ENCODE measurements around the gene FOXR1. TPM values are rescaled to one million over a fixed set of nuclear protein-coding genes. Genes with fewer than 3 reads are reported as not detected.

FOXR1 gene, protein sequence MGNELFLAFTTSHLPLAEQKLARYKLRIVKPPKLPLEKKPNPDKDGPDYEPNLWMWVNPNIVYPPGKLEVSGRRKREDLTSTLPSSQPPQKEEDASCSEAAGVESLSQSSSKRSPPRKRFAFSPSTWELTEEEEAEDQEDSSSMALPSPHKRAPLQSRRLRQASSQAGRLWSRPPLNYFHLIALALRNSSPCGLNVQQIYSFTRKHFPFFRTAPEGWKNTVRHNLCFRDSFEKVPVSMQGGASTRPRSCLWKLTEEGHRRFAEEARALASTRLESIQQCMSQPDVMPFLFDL
- not detected for total RNA-seq
- polyA plus RNA-seq = not detected
- long read RNA-seq, donor 1 = 0 reads
- long read RNA-seq, donor 2 = 0 reads

DNA sequence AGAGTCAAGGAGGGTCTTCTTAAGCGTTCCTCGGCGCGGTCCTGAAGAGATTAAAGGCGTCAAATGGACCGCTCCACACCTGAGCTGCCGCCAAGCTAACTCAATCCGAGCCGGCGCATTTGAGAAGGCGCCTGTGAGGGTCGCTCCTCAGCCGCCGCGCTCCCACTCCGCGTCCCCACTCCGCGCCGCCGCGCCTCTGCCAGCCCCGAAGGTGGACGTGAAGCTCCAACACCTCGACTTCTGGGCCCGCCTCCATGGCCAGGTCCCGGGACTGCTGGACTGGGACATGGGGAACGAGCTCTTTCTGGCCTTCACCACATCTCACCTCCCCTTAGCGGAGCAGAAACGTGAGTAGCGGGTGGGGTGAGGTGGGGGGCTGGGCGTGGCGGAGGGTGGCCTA is at the start of gene FOXR1:
Gene FOXR1, plus strand, starts transcription at position 116 of the 400 bp plus-strand sequence. Its CDS starts 171 bp downstream, at position 287.
- WGBS, 5 donors = 47 to 74% (median 51%) methylated on average over 20 to 33 of the region's 33 CpGs

DNA sequence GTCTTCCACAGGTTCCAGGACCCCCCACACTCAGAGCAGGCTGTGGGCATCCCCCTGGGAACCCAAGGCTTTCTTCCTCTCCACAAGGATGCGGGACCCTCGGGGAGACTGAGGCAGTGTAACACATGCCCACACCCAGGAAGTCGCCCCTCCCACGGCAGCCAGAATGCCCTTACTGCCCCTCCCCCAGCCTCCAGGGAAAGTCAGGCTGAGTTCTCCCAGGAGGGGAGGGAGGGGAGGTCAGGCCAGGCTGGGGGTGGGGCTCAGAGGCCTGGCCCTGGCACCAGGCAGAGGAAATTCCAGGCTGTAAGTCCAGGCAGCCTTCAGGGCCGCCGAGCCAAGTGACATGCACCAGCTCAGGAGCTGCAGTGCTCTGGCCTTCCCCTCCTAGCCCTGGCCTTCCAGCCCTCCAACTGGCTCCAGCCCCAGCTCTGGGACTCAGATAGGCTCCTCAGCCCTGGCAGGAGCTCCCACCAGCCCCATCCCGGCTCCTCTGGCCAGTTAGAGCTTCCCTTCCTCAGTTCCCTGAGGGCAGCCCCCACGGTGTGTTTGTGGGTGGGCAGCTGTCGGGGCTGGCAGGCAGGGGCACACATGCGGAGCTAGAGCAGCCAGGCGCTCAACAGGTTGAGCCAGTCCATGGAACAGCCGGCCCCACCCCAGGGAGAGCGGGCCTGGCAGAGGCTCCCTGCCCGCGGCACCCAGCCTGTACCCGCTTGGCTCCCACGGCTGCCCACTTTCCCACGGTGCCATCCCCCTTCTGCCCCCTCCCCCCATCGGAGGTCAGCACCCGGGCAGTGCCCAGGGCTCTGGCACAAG is 49.4 kb upstream of the FOXR1 start:
- DNase-seq = peak; percentile 83
- H3K4me1 ChIP-seq = peaks cover 65 to 95% (median 86%) of the 10 kb centered on the region in 6 donors
- no peaks in the 10 kb centered on the region for H3K9me3 ChIP-seq
- H3K36me3 ChIP-seq = peaks cover 0 to 8% (median 0%) of the 10 kb centered on the region in 6 donors
- H3K27ac ChIP-seq = peak overlapping the region; percentile 55 to 98 (median 92)
- intact Hi-C loops (cut with DNase I; ENCODE audit: low total_unique reads) = no loop called here
- H3K27me3 ChIP-seq (replicated peaks in 1 of 7) = no peaks in the 10 kb centered on the region
- H3K4me3 ChIP-seq = peak overlapping the region; percentile 75 to 95 (median 88)
- TF ChIP-seq POLR2AphosphoS5 (IDR thresholded peaks at IDR 0.05) = peak; percentile 60 to 85 (median 82)
- TF ChIP-seq POLR2A (IDR thresholded peaks at IDR 0.05) = no peak
- WGBS, 5 donors = 35 to 53% (median 46%) methylated on average over 9 to 20 of the region's 20 CpGs

More for the DNA sequence above, at the start of gene FOXR1:
- no peaks in the 10 kb centered on the region for H3K36me3 ChIP-seq
- no peak within 1 kb of the TSS for H3K4me3 ChIP-seq
- no peak for DNase-seq
- H3K4me1 ChIP-seq = no peaks in the 10 kb centered on the region
- no peak within 1 kb of the TSS for H3K27ac ChIP-seq
- TF ChIP-seq POLR2AphosphoS5 (IDR thresholded peaks at IDR 0.05) (no peak), POLR2A (IDR thresholded peaks at IDR 0.05) (no peak)
- TF ChIP-seq, protein P1, sequence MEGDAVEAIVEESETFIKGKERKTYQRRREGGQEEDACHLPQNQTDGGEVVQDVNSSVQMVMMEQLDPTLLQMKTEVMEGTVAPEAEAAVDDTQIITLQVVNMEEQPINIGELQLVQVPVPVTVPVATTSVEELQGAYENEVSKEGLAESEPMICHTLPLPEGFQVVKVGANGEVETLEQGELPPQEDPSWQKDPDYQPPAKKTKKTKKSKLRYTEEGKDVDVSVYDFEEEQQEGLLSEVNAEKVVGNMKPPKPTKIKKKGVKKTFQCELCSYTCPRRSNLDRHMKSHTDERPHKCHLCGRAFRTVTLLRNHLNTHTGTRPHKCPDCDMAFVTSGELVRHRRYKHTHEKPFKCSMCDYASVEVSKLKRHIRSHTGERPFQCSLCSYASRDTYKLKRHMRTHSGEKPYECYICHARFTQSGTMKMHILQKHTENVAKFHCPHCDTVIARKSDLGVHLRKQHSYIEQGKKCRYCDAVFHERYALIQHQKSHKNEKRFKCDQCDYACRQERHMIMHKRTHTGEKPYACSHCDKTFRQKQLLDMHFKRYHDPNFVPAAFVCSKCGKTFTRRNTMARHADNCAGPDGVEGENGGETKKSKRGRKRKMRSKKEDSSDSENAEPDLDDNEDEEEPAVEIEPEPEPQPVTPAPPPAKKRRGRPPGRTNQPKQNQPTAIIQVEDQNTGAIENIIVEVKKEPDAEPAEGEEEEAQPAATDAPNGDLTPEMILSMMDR (IDR thresholded peaks at IDR 0.05 in 8 of 11, conservative IDR thresholded peaks at IDR 0.05 in 3 of 11) = no peak
- peaks cover 0 to 28% (median 6%) of the 10 kb centered on the region in 7 donors for H3K27me3 ChIP-seq (replicated peaks in 1 of 7)
- intact Hi-C loops (cut with DNase I; ENCODE audit: low total_unique reads) = no loop called here
- H3K9me3 ChIP-seq = no peaks in the 10 kb centered on the region

DNA sequence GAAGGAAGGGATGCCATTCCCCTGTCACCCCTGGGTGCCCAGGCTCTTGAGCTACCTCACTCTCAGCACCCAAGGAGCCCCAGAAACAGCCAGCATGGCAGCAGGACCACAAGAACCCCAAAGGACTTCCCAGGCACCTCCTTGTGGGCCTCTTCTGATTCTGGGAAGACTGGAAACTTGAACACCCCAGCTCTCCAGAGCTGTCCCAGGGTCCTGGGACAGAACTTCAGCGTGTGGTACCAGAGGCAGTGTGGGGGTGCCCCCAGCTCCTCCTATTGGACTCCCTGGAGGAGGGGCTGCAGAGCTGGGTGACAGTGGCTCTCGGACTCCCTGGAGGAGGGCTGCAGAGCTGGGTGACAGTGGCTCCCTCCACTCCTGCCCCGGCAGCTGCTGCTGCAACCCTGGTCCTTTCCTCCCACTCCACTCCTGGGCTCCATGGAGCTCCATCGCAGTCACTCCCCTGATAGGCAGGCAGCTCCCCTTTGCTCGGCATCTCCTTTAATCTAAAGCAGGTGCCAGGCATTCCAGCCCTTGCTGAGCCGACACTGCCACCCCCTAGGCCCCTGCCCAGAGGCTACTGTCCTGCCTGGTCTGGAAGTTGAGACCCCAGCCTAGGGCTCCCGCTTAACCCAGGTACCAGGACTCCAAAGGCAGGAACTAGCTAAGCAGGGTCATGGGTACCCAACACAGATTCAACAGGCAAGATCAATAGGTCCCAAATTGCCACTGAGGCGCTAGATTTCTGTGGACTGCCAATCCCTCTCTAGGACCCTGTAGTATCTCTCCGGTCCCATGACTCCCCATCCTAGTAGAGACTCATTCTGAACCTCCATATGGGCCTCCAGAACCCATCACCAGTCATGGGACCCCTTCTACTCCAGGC is 48.6 kb upstream of the FOXR1 start:
- no peaks in the 10 kb centered on the region for H3K27me3 ChIP-seq (replicated peaks in 1 of 7)
- intact Hi-C loops (cut with DNase I; ENCODE audit: low total_unique reads) = no loop called here

More for the DNA sequence above, 48.6 kb upstream of the FOXR1 start:
- Histone ChIP-seq H3K36me3 (peaks cover 0 to 8% (median 0%) of the 10 kb centered on the region in 6 donors), H3K4me1 (peaks cover 65 to 95% (median 86%) of the 10 kb centered on the region in 6 donors), H3K27ac (peak overlapping the region; percentile 55 to 98 (median 92)), H3K9me3 (no peaks in the 10 kb centered on the region), H3K4me3 (peak overlapping the region; percentile 75 to 95 (median 88))
- WGBS, 5 donors = 54 to 72% (median 61%) methylated on average over 7 to 9 of the region's 9 CpGs
- TF ChIP-seq POLR2AphosphoS5 (IDR thresholded peaks at IDR 0.05) = no peak
- no peak for TF ChIP-seq POLR2A (IDR thresholded peaks at IDR 0.05)
- TF ChIP-seq, protein P1 (IDR thresholded peaks at IDR 0.05 in 8 of 11, conservative IDR thresholded peaks at IDR 0.05 in 3 of 11) = no peak
- peak; percentile 72 for DNase-seq
